GM15510 (cell line): ENCODE data around the gene TMEM256.

Experiments
- POLR2A ChIP-seq: IDR thresholded peaks from 3 replicates; pipeline ENCODE4 v1.6.1; 2011; ENCODE audit warnings: borderline replicate concordance; ENCODE audit not compliant: insufficient read length; ENCODE audit errors: extremely low read depth

Gene TMEM256

GRCh38 chr17:7419819-7420610, 16.1 kb upstream of the TMEM256 start, which contains the start of gene SPEM1:
SPEM1 (plus strand) TSS chr17:7420324; CDS start chr17:7420385, 61 bp downstream.
- TF ChIP-seq POLR2A, result no peak

- no peak for TF ChIP-seq POLR2A
Observed at GRCh38 chr17:7418472-7419152, 14.7 kb upstream of the TMEM256 start.

GRCh38 chr17:7417056-7417655, 13.3 kb upstream of the TMEM256 start:
- no peak for TF ChIP-seq POLR2A

GRCh38 chr17:7416323-7416722, 12.4 kb upstream of the TMEM256 start:
- no peak for TF ChIP-seq POLR2A

GRCh38 chr17:7415784-7416183, 11.9 kb upstream of the TMEM256 start:
- TF ChIP-seq POLR2A, result no peak

- TF ChIP-seq POLR2A, result no peak
Observed at GRCh38 chr17:7414837-7415236, 10.9 kb upstream of the TMEM256 start.

GRCh38 chr17:7413346-7413985, 9.6 kb upstream of the TMEM256 start:
- TF ChIP-seq POLR2A, result no peak

GRCh38 chr17:7411427-7411750, 7.5 kb upstream of the TMEM256 start:
- TF ChIP-seq POLR2A, result no peak

GRCh38 chr17:7410634-7411426, 6.9 kb upstream of the TMEM256 start:
- no peak for TF ChIP-seq POLR2A

GRCh38 chr17:7409716-7410115, 5.8 kb upstream of the TMEM256 start:
- TF ChIP-seq POLR2A, result no peak

- TF ChIP-seq POLR2A, result no peak
Observed at GRCh38 chr17:7408863-7409262, 5.0 kb upstream of the TMEM256 start.

- TF ChIP-seq POLR2A, result no peak
Observed at GRCh38 chr17:7408252-7408727, 4.4 kb upstream of the TMEM256 start.

GRCh38 chr17:7407485-7408251, 3.8 kb upstream of the TMEM256 start, which contains the start of gene NLGN2:
NLGN2 (plus strand) TSS chr17:7407845; CDS start chr17:7408256, 411 bp downstream.
- TF ChIP-seq POLR2A, result no peak
